ENCODE results near the gene IL6. TPM values are rescaled to one million over a fixed set of nuclear protein-coding genes. Genes with fewer than 3 reads are reported as not detected.

The IL6 gene
- total RNA-seq, 1 experiment from 2014 or later = 0.85 TPM

DNA sequence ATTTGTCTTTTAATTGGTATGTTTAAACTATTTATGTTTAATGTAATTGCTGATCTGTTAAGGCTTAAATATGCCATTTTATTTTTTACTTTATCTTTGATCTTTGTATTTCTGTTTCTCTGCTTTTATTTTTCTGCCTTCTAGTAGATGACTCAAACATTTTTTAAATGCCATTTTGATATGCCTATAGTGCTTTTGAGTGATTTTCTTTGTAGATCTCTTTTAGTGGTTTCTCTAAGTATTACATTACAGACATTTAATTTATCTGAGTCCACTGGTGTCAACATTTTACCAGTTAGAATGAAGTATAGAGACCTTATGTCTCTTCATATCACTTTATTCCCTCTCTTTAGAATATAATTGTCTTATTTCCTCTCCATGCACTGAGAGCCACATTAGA is 32.7 kb downstream of the IL6 start:
- H3T11ph ChIP-seq (ENCODE audit: low read length) = no peak overlapping the region
- H4K5ac ChIP-seq (ENCODE audit: insufficient read length, low read depth, low read length) = no peak overlapping the region
- H2AK5ac ChIP-seq (ENCODE audit: insufficient read length, low read length) = no peak overlapping the region
- no peak overlapping the region for H3K27ac ChIP-seq (ENCODE audit: insufficient read length, low read depth, low read length)
- H4K20me1 ChIP-seq (ENCODE audit: control insufficient read depth, insufficient read depth, insufficient read length) = no peaks in the 10 kb centered on the region
- H2BK120ac ChIP-seq (ENCODE audit: low read depth, low read length, poor library complexity, severe bottlenecking) = no peak overlapping the region
- no peak overlapping the region for H4K91ac ChIP-seq (ENCODE audit: insufficient read length, low read depth, low read length)
- no peaks in the 10 kb centered on the region for H3K23me2 ChIP-seq (ENCODE audit: insufficient read length, low read depth, low read length, poor library complexity, severe bottlenecking)
- no peak overlapping the region for H4K8ac ChIP-seq (replicated peaks; ENCODE audit: insufficient read length, low read depth, low read length)
- no peak overlapping the region for H3K56ac ChIP-seq (ENCODE audit: insufficient read length, low read depth, low read length)
- H3K23ac ChIP-seq (ENCODE audit: insufficient read length, low read depth, low read length) = no peak overlapping the region
- H2AFZ ChIP-seq (ENCODE audit: low read length) = no peak overlapping the region
- H2BK20ac ChIP-seq (ENCODE audit: low read depth, low read length, poor library complexity, severe bottlenecking) = no peak overlapping the region
- H3K9me3 ChIP-seq (ENCODE audit: control insufficient read depth, low read depth, low read length) = no peaks in the 10 kb centered on the region
- H3K4me1 ChIP-seq (ENCODE audit: insufficient read depth, low read length) = no peaks in the 10 kb centered on the region
- no peaks in the 10 kb centered on the region for H3K27me3 ChIP-seq (ENCODE audit: insufficient read depth, low read length)
- H2BK5ac ChIP-seq (ENCODE audit: insufficient read length, low read length) = no peak overlapping the region
- TF ChIP-seq, protein P1, sequence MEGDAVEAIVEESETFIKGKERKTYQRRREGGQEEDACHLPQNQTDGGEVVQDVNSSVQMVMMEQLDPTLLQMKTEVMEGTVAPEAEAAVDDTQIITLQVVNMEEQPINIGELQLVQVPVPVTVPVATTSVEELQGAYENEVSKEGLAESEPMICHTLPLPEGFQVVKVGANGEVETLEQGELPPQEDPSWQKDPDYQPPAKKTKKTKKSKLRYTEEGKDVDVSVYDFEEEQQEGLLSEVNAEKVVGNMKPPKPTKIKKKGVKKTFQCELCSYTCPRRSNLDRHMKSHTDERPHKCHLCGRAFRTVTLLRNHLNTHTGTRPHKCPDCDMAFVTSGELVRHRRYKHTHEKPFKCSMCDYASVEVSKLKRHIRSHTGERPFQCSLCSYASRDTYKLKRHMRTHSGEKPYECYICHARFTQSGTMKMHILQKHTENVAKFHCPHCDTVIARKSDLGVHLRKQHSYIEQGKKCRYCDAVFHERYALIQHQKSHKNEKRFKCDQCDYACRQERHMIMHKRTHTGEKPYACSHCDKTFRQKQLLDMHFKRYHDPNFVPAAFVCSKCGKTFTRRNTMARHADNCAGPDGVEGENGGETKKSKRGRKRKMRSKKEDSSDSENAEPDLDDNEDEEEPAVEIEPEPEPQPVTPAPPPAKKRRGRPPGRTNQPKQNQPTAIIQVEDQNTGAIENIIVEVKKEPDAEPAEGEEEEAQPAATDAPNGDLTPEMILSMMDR (conservative IDR thresholded peaks at IDR 0.05) = no peak
- H2BK15ac ChIP-seq (ENCODE audit: low read depth, low read length) = no peak overlapping the region
- Mint-ChIP-seq H3K27ac (no peak overlapping the region), H3K9me3 (peaks cover 0 to 8% of the 10 kb centered on the region in 2 experiments; a peak in 3 of 5 replicates), H3K4me1 (no peaks in the 10 kb centered on the region), H3K36me3 (ENCODE audit: insufficient read depth in 1 of 3, low read depth in 3 of 3) (peaks cover 0 to 6% (median 0%) of the 10 kb centered on the region in 3 experiments; a peak in 1 of 7 replicates), H3K4me3 (no peak overlapping the region), H3K27me3 (ENCODE audit: low read depth) (no peaks in the 10 kb centered on the region)
- H2BK12ac ChIP-seq (ENCODE audit: insufficient read length, low read depth, low read length) = no peak overlapping the region
- H3K4ac ChIP-seq (ENCODE audit: low read depth, low read length) = no peak overlapping the region
- no peaks in the 10 kb centered on the region for H3K79me2 ChIP-seq (ENCODE audit: insufficient read depth, low read length)
- H3K18ac ChIP-seq (ENCODE audit: insufficient read length, low read depth, low read length) = no peak overlapping the region
- no peaks in the 10 kb centered on the region for H3K79me1 ChIP-seq (ENCODE audit: insufficient read depth, low read depth, low read length, poor library complexity, severe bottlenecking)
- no peak for DNase-seq
- no peak overlapping the region for H3K14ac ChIP-seq (ENCODE audit: insufficient read depth, low read length)
- H3K9ac ChIP-seq (ENCODE audit: extremely low read depth, insufficient read length, low read length) = no peak overlapping the region
- H3K4me2 ChIP-seq (ENCODE audit: insufficient read depth, insufficient read length, low read length) = no peak overlapping the region

All from H9 (cell line).